NT2/D1 (cell line): ENCODE data around the gene CACNG5.

ENCODE experiments used
- DNase-seq: peaks from one replicate; pipeline ENCODE4 v3.0.0-alpha.2; 2011; ENCODE audit warnings: low read depth, low spot score
- H3K27me3 ChIP-seq: 2 replicates; pipeline ENCODE4 v1.6.0; 2011; ENCODE audit warnings: mild to moderate bottlenecking; ENCODE audit not compliant: insufficient read length, insufficient read depth
- H3K36me3 ChIP-seq: 2 replicates; pipeline ENCODE4 v1.6.1; 2011; ENCODE audit warnings: mild to moderate bottlenecking, low read length, mixed read lengths; ENCODE audit not compliant: insufficient read depth, insufficient read length
- H3K4me1 ChIP-seq: 2 replicates; pipeline ENCODE4 v1.5.1; 2011; ENCODE audit not compliant: insufficient read depth, insufficient read length
- H3K4me3 ChIP-seq: 2 replicates; pipeline ENCODE4 v1.5.1; 2011; ENCODE audit warnings: low read depth; ENCODE audit not compliant: insufficient read length
- H3K9ac ChIP-seq: 2 replicates; pipeline ENCODE4 v1.6.0; 2011; ENCODE audit warnings: low read depth; ENCODE audit not compliant: insufficient read length
- H3K9me3 ChIP-seq: 2 replicates; pipeline ENCODE4 v1.5.1; 2011; ENCODE audit warnings: mild to moderate bottlenecking, low read length; ENCODE audit not compliant: insufficient read depth
- SUZ12 ChIP-seq: IDR thresholded peaks from 2 replicates; pipeline ENCODE4 v1.6.1; 2011; ENCODE audit not compliant: insufficient read length, insufficient read depth; ENCODE audit errors: extremely low read depth
- YY1 ChIP-seq: IDR thresholded peaks from 2 replicates; pipeline ENCODE4 v1.6.1; 2011; ENCODE audit not compliant: insufficient read length, insufficient read depth
- ZNF274 ChIP-seq: IDR thresholded peaks from 2 replicates; pipeline ENCODE4 v1.6.1; 2011; ENCODE audit warnings: mild to moderate bottlenecking, low read depth, low read length

CACNG5 gene

DNA sequence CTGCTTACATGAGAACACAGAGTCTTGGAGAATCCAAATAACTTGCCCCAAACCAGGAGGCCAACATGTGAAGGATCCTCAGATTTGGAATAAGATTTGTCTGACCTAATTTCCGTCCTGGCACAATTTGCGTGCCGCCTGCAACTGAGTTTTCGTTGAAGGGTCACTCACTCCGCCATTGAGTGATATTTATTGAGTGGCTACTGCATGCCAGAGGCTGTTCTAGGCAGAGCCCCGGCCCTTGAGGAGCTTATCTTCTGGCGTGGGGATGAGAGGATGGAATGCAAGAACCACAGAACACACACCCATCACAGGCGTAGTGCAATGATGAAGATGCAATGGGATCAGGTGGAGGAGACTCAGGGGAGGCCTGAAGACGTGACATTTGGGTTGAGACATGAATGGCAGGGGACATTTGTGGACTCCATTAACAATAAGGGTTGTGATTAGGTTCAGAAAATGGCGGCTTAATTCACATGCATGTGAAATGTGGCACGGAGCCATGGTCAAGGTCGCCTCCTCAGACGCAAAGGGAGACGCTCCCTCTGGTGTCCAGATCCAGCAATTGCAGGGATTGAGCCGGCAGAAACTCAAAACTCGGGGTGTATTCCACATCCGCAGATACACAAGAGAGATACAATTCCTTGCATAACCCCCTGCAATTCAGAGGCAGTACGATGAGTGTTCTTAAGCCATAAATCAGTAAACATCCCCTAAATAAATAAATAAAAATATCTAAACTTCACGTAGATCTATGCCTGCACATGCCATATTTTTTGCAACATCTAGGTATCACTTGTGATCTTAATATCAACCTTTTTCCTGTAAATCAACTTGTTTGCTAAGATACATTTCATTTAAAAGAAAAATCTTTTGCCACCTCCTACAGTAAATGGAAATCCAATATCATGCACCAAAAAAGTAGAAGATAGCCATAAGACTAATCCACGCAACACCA lies 71.7 kb downstream of the CACNG5 start:
- Histone ChIP-seq H3K9me3 (no peaks in the 10 kb centered on the region), H3K9ac (no peak overlapping the region), H3K4me3 (no peak overlapping the region), H3K27me3 (no peaks in the 10 kb centered on the region), H3K36me3 (no peaks in the 10 kb centered on the region), H3K4me1 (no peaks in the 10 kb centered on the region)
- peak; percentile 72 for DNase-seq
- peak; percentile 53 for TF ChIP-seq YY1
- TF ChIP-seq ZNF274, result no peak

DNA sequence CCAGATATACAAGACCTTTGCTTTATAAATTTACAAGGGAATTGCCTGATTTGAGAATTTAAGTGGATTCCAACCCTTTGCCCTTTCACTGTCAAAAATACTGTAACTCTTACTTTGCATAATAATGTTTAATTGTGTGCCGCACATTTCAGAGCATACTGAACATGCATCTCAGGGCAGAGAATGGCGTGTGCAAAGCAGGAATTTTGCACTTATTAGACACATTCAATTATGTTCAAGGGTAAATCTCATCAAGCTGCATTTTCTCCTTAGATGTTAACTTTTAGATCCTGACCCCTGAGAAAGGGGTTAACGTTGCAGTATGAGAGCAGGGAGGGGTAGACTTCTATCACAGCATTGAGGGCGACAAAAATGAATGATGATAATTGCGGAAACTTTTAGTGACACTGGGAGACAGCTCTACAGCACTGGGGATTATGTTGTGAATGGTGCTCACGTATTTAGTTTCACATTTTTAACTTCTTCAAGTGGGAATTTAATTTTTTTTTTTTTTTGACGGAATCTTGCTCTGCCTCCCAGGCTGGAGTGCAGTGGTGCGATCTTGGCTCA lies 75.0 kb downstream of the CACNG5 start:
- Histone ChIP-seq H3K9ac (no peak overlapping the region), H3K4me3 (no peak overlapping the region), H3K36me3 (no peaks in the 10 kb centered on the region), H3K9me3 (no peaks in the 10 kb centered on the region), H3K27me3 (no peaks in the 10 kb centered on the region), H3K4me1 (peaks cover under 1% of the 10 kb centered on the region)
- TF ChIP-seq SUZ12 (no peak), YY1 (no peak), ZNF274 (no peak)
- no peak for DNase-seq

DNA sequence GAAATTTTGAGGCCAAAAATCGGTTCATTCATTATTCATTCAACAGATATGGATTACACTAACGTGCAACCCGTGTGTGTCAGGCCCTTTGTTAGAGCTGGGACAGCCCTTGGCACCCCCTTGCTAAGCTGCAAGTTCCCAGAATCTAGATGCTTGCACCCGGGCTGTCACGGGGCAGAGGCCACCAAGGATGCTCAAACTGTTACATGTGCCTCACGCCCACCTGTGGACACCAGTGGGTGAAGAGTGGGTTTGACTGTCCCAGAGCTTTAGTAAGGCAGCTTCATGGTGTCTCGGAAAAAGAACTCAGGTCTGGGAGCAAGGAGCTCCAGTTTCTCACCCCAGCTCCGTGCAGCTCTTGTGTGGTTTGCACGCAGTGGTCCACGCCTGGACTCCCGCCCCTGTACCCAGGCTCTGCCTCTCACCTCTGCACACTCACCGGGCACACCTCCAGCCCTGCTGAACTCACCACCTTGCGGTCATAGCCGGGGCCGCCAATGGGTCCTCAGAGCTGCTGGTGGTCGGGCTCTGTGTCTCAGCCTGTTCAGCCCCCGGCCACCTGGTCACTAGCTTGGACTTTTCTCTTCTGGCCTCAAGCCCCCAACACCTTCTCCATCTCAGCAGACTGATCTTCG lies 75.9 kb downstream of the CACNG5 start:
- DNase-seq, result no peak
- Histone ChIP-seq H3K27me3 (no peaks in the 10 kb centered on the region), H3K9me3 (no peaks in the 10 kb centered on the region), H3K36me3 (no peaks in the 10 kb centered on the region), H3K4me3 (no peak overlapping the region), H3K4me1 (peaks cover 4% of the 10 kb centered on the region), H3K9ac (no peak overlapping the region)
- no peak for TF ChIP-seq ZNF274
- TF ChIP-seq YY1, result no peak
- no peak for TF ChIP-seq SUZ12

DNA sequence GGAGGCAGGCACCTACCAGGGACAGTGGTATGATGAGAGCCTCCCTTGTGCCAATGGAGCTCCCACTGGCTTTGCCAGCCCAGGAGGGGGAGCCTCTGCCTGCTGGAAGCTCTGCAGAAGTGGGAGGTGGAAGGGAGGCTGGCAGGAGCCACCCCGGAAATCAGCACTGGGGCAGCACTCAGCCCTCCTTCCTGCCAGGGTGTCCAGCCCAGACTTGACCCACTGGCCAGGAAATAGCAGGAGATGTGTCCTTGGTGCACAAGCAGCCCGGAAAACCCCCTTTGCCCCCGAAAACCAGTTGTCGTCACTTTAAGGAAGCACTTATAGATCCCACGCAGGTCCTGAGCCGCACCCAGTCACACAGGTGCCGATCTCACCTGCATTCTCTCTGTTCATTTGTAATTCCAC lies 80.3 kb downstream of the CACNG5 start:
- no peak for DNase-seq

DNA sequence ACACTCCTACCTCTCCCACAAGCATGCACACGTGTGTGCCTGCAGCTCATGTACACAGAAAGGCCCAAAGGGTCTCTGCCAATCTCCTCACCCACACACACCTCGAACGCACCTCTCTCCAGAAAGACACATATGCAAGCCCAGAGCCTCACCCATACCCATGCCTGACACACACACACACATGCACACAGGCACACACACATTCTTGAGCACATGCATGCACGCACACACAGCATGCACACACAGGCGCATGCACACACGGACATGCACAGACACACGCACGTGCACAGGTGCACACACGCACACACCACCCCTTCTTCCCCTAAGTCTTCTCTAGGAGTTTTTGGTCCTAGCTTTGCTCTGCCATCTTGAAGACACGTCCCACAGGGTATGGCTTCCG lies 80.9 kb downstream of the CACNG5 start:
- Histone ChIP-seq H3K36me3 (no peaks in the 10 kb centered on the region), H3K9me3 (no peaks in the 10 kb centered on the region), H3K4me1 (peaks cover 4% of the 10 kb centered on the region), H3K27me3 (no peaks in the 10 kb centered on the region), H3K4me3 (no peak overlapping the region), H3K9ac (no peak overlapping the region)
- DNase-seq, result no peak
- no peak for TF ChIP-seq SUZ12
- no peak for TF ChIP-seq ZNF274
- TF ChIP-seq YY1, result no peak

More for the DNA sequence above, 80.3 kb downstream of the CACNG5 start:
- Histone ChIP-seq H3K27me3 (no peaks in the 10 kb centered on the region), H3K9me3 (no peaks in the 10 kb centered on the region), H3K4me3 (no peak overlapping the region), H3K9ac (no peak overlapping the region), H3K4me1 (peaks cover 4% of the 10 kb centered on the region), H3K36me3 (no peaks in the 10 kb centered on the region)
- TF ChIP-seq SUZ12 (no peak), ZNF274 (no peak), YY1 (no peak)

DNA sequence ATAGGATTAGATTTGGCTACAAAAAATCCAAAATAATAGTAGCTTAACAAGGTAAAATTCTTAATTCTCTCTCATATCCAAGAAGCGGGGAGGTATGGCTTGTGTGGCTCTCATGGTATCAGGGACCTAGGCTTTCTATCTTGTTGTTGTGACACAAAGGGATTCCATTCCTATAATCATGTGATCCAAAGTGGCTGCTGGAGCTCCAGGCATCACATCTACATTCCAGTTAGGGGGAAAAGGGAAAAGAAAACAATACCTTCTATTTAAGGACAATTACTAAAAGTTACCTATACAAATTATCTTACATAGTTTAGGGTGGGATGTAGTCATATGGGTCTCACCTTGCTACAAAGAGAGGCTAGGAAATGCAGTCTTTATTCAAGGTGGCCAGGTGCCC lies 82.0 kb downstream of the CACNG5 start:
- TF ChIP-seq YY1, result no peak
- Histone ChIP-seq H3K27me3 (no peaks in the 10 kb centered on the region), H3K9ac (no peak overlapping the region), H3K36me3 (no peaks in the 10 kb centered on the region), H3K4me3 (no peak overlapping the region), H3K9me3 (no peaks in the 10 kb centered on the region; the same call in 1 of the 2 replicates), H3K4me1 (peaks cover 4% of the 10 kb centered on the region)
- DNase-seq, result no peak

DNA sequence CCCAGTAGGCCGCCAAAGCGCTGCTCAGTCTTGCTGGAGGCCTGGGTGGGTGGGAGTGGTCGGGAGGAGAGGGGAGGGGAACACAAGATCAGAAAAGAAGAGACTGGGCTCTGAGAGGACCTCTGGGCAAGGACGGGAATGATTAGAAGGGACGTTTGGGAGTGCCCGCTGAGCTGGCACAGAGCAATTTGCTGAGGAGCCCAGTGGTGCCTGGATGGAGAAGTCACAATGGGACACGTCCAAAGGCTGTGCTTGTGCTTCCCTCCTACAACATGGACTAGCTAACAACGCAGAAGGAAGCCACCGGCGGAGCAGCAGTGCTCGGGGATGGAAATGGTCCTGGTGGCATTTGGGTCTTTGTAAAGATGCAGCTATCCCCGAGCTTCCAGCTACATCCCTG lies 84.0 kb downstream of the CACNG5 start:
- TF ChIP-seq ZNF274 (no peak), SUZ12 (no peak), YY1 (no peak)
- no peaks in the 10 kb centered on the region for H3K27me3 ChIP-seq
- peaks cover 4% of the 10 kb centered on the region for H3K4me1 ChIP-seq
- H3K9ac ChIP-seq, result no peak overlapping the region
- H3K9me3 ChIP-seq, result no peaks in the 10 kb centered on the region; the same call in 1 of the 2 replicates
- H3K4me3 ChIP-seq, result no peak overlapping the region
- DNase-seq, result no peak
- H3K36me3 ChIP-seq, result no peaks in the 10 kb centered on the region
